CD14-positive monocyte (primary cell): ENCODE results near the gene CST11. TPM values are rescaled to one million over a fixed set of nuclear protein-coding genes. Genes with fewer than 3 reads are reported as not detected.

Experiments
- DNase-seq, 3 donors: peaks; one replicate each; pipeline ENCODE4 v3.0.0-alpha.2; 2011 to 2022
- H2AFZ ChIP-seq: 2 replicates; pipeline ENCODE4 v1.6.0; 2012; ENCODE audit warnings: mild to moderate bottlenecking, low read depth, low read length, inconsistent platforms; ENCODE audit not compliant: insufficient read depth, poor library complexity, severe bottlenecking
- H3K27ac ChIP-seq, 2 donors: 1 replicate in 1 of 2; 2 replicates in 1 of 2; pipeline ENCODE4 v1.5.1; 2012 to 2013; ENCODE audit warnings: low read length in 2 of 2, control low read depth in 1 of 2, inconsistent platforms in 1 of 2, low read depth in 1 of 2, mild to moderate bottlenecking in 1 of 2
- H3K27me3 ChIP-seq, 2 donors: one replicate each; pipeline versions ENCODE4 v1.6.0 to v1.6.1; 2011 to 2013; ENCODE audit warnings: low read length in 2 of 2; ENCODE audit not compliant: control insufficient read depth in 2 of 2, insufficient read depth in 2 of 2
- H3K36me3 ChIP-seq, 2 donors: replicated peaks in 1 of 2; 1 replicate in 1 of 2; 2 replicates in 1 of 2; pipeline versions ENCODE4 v1.5.1 to v1.6.1; 2012 to 2013; ENCODE audit warnings: low read length in 2 of 2, control low read depth in 1 of 2, inconsistent platforms in 1 of 2, mild to moderate bottlenecking in 1 of 2; ENCODE audit not compliant: insufficient read depth in 2 of 2, control insufficient read depth in 1 of 2
- H3K4me1 ChIP-seq, 2 donors: 1 replicate in 1 of 2; 2 replicates in 1 of 2; pipeline versions ENCODE4 v1.5.1 to v1.6.1; 2012 to 2013; ENCODE audit warnings: low read length in 2 of 2, control low read depth in 1 of 2, inconsistent platforms in 1 of 2, mild to moderate bottlenecking in 1 of 2, moderate library complexity in 1 of 2; ENCODE audit not compliant: insufficient read depth in 2 of 2, control insufficient read depth in 1 of 2
- H3K4me2 ChIP-seq: replicated peaks from 2 replicates; pipeline ENCODE3; 2012; ENCODE audit warnings: low read length, moderate library complexity, mild to moderate bottlenecking; ENCODE audit not compliant: poor library complexity, severe bottlenecking; ENCODE audit errors: extremely low read depth
- H3K4me3 ChIP-seq, 3 experiments: fragments of 200-600 bp in 1 of 3; sonication (generic) in 1 of 3; replicated peaks in 1 of 3; 1 replicate in 2 of 3; 2 replicates in 1 of 3; pipeline ENCODE4 v1.5.1; 2011 to 2013; ENCODE audit warnings: low read length in 3 of 3, mild to moderate bottlenecking in 3 of 3, control low read depth in 2 of 3, low read depth in 2 of 3, inconsistent platforms in 1 of 3, moderate library complexity in 1 of 3
- H3K79me2 ChIP-seq: 2 replicates; pipeline ENCODE4 v1.6.0; 2012; ENCODE audit warnings: mild to moderate bottlenecking, control low read depth, inconsistent platforms, low read length, moderate library complexity; ENCODE audit not compliant: insufficient read depth
- H3K9ac ChIP-seq: 2 replicates; pipeline ENCODE4 v1.6.0; 2017; ENCODE audit warnings: low read length, mild to moderate bottlenecking; ENCODE audit not compliant: insufficient read depth, poor library complexity, severe bottlenecking
- H3K9me3 ChIP-seq, 2 donors: replicated peaks in 1 of 2; 1 replicate in 1 of 2; 2 replicates in 1 of 2; pipeline versions ENCODE4 v1.5.1 to v1.6.1; 2012 to 2013; ENCODE audit warnings: low read length in 2 of 2, control low read depth in 1 of 2; ENCODE audit not compliant: control insufficient read depth in 1 of 2, insufficient read depth in 1 of 2
- H4K20me1 ChIP-seq: 2 replicates; pipeline ENCODE4 v1.6.0; 2012; ENCODE audit warnings: mild to moderate bottlenecking, low read length, control low read depth, moderate library complexity; ENCODE audit not compliant: insufficient read depth
- H3K27ac Mint-ChIP-seq, 7 donors: one replicate each; pipeline ENCODE4 v1.8.0; 2020; ENCODE audit warnings: mild to moderate bottlenecking in 7 of 7, mixed read lengths in 7 of 7, moderate library complexity in 6 of 7, inconsistent platforms in 2 of 7
- H3K27me3 Mint-ChIP-seq, 3 donors: one replicate each; pipeline ENCODE4 v1.8.0; 2021 to 2022; ENCODE audit warnings: low read depth in 3 of 3, mild to moderate bottlenecking in 3 of 3, mixed read lengths in 3 of 3, moderate library complexity in 3 of 3, inconsistent platforms in 1 of 3
- H3K36me3 Mint-ChIP-seq, 2 donors: one replicate each; pipeline ENCODE4 v1.8.0; 2020; ENCODE audit warnings: mixed read lengths in 2 of 2, inconsistent platforms in 1 of 2, mild to moderate bottlenecking in 1 of 2
- H3K4me1 Mint-ChIP-seq: one replicate; pipeline ENCODE4 v1.8.0; 2020; ENCODE audit warnings: mild to moderate bottlenecking, mixed read lengths
- H3K4me3 Mint-ChIP-seq, 2 donors: one replicate each; pipeline ENCODE4 v1.8.0; 2020; ENCODE audit warnings: mild to moderate bottlenecking in 2 of 2, mixed read lengths in 2 of 2, moderate library complexity in 1 of 2
- H3K9me3 Mint-ChIP-seq, 7 donors: one replicate each; pipeline ENCODE4 v1.8.0; 2020 to 2022; ENCODE audit warnings: mixed read lengths in 7 of 7, mild to moderate bottlenecking in 6 of 7, moderate library complexity in 6 of 7, inconsistent platforms in 2 of 7
- CTCF ChIP-seq: fragments of 200-600 bp; IDR thresholded peaks from one replicate; pipeline ENCODE4 v1.8.0; 2022; ENCODE audit warnings: antibody characterized with exemption, mild to moderate bottlenecking
- WGBS: methylation state at CpG from one replicate; pipeline ENCODE4 v1.1.5; 2013; ENCODE audit warnings: missing lambda C conversion rate; ENCODE audit not compliant: insufficient coverage; 5-methylcytosine and 5-hydroxymethylcytosine counted together
- intact Hi-C, 2 donors: fragments of 100-400 bp; cut with micrococcal nuclease; formaldehyde crosslinking; loops; one replicate each; pipeline versions ENCODE4 v1.15.0 to v1.15.1; 2023
- polyA plus RNA-seq, 3 donors: library from polyadenylated mRNA; depleted of rRNA in 1 of 3; unstranded in 2 of 3; stranded (reverse) in 1 of 3; fragments of 300-500 nt in 2 of 3; fragments of >200 nt in 1 of 3; fragmentation: Illumina TruSeq in 2 of 3; gene quantifications; 1 replicate in 2 of 3; 2 replicates in 1 of 3; pipeline ENCODE4 v1.2.3, GENCODE V29; 2012 to 2021
- small RNA-seq: library from RNA; depleted of rRNA; stranded (forward); fragments of <200 nt; gene quantifications from one replicate; pipeline ENCODE3, GENCODE V24; 2012; ENCODE audit warnings: low read depth; ENCODE audit not compliant: insufficient read length

The CST11 gene
- polyA plus RNA-seq, 3 donors: not detected

DNA sequence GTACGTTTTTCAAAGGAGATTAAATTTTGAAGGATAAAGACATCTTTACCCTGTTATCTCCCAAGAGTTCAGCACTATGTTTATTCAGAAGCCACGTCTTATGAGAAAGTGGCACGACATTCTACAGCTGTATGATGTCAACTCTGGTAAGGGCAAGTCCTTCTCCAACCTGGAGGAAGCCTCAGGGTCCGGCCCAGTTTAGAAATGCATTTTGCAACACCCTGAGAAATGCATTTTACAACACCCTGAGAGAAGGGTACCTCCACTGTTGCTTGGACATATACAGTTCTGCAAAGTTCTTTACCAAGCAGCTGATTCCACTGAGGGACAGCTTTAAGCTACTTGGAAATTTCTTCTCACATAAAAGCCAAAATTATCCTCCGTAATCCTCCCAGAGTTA lies 48.9 kb downstream of the CST11 start:
- DNase-seq: no peak
- WGBS: 17% methylated on average over 1 of the region's 5 CpGs
- Mint-ChIP-seq H3K4me3 (no peak overlapping the region), H3K36me3 (peaks cover 32 to 43% of the 10 kb centered on the region in 2 donors), H3K27ac (no peak overlapping the region), H3K9me3 (no peaks in the 10 kb centered on the region), H3K27me3 (peaks cover 0 to 3% (median 1%) of the 10 kb centered on the region in 3 donors), H3K4me1 (peaks cover 10% of the 10 kb centered on the region)
- H3K9me3 ChIP-seq: no peaks in the 10 kb centered on the region
- H3K4me1 ChIP-seq: no peaks in the 10 kb centered on the region
- H3K79me2 ChIP-seq: peaks cover 49% of the 10 kb centered on the region
- H3K9ac ChIP-seq: no peak overlapping the region
- peaks cover 10 to 33% of the 10 kb centered on the region in 2 donors for H3K36me3 ChIP-seq
- no peak overlapping the region for H2AFZ ChIP-seq
- no peak overlapping the region for H3K4me2 ChIP-seq
- H4K20me1 ChIP-seq: peaks cover 51% of the 10 kb centered on the region
- no peak overlapping the region for H3K27ac ChIP-seq
- no peak overlapping the region for H3K4me3 ChIP-seq
- TF ChIP-seq CTCF: no peak
- no peaks in the 10 kb centered on the region for H3K27me3 ChIP-seq
- intact Hi-C loops: loop anchor here in 1 of 2 donors (10.0 kb wide), 1 partner anchor 59 kb away; no protein-coding TSS in a partner anchor

DNA sequence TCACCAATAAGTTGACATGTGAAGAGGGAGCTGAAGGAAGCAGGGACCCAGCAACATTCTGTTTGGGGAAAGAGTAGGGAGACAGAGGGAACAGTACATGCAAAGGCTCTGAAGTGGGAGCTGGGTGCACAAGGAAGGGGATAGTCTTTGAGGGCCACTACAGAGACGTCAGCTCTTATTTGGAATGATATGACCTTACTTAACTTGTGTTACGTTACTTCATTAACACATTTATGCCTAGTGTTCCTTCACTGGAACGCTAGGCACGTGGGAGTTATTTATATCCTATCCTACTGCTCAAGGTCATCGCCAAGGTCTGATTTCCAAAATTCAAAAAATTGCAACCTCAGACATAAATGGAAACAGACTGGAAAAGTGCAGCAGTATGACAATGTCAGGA lies 51.6 kb downstream of the CST11 start:
- Histone ChIP-seq H4K20me1 (peaks cover 29% of the 10 kb centered on the region), H3K79me2 (peaks cover 23% of the 10 kb centered on the region), H2AFZ (no peak overlapping the region), H3K27me3 (no peaks in the 10 kb centered on the region), H3K4me2 (no peak overlapping the region), H3K4me1 (peaks cover 8 to 10% of the 10 kb centered on the region in 2 donors), H3K9ac (no peak overlapping the region), H3K36me3 (peaks cover 10 to 45% of the 10 kb centered on the region in 2 donors), H3K4me3 (no peak overlapping the region), H3K9me3 (no peaks in the 10 kb centered on the region), H3K27ac (no peak overlapping the region)
- no peak overlapping the region for H3K4me3 Mint-ChIP-seq
- WGBS: 100% methylated on average over 4 of the region's 5 CpGs
- TF ChIP-seq CTCF: no peak
- peaks cover 41 to 50% of the 10 kb centered on the region in 2 donors for H3K36me3 Mint-ChIP-seq
- peaks cover 0 to 3% (median 0%) of the 10 kb centered on the region in 3 donors for H3K27me3 Mint-ChIP-seq
- intact Hi-C loops: loop anchor here in 1 of 2 donors (10.0 kb wide), 1 partner anchor 56 kb away; no protein-coding TSS in a partner anchor
- H3K9me3 Mint-ChIP-seq: no peaks in the 10 kb centered on the region
- no peak for DNase-seq
- H3K4me1 Mint-ChIP-seq: peaks cover 17% of the 10 kb centered on the region
- no peak overlapping the region for H3K27ac Mint-ChIP-seq

Small RNA genes lying within 50 kb of the gene (small RNA-seq; reads per million reads assigned to genes)
- gene RF00019: not detected

Other genes starting within 250 kb of the CST11 start
- gene NXT1, start 102.1 kb downstream of the CST11 start, polyA plus RNA-seq: 100 to 1,000 TPM in 1 of 3 donors, 10 to 100 TPM in 2; 37.8 to 140 (median 39.4) TPM
- 100 to 1,000 TPM in 1 of 3 donors, 1 to 10 TPM in 2; 5.5 to 215 (median 7.0) TPM for gene GZF1, start 90.7 kb downstream of the CST11 start, polyA plus RNA-seq
- 1 to 10 TPM; 2.4 to 6.3 (median 2.6) TPM for gene NAPB, start 31.4 kb downstream of the CST11 start, polyA plus RNA-seq
- gene CSTL1, start 13.2 kb downstream of the CST11 start, polyA plus RNA-seq: not detected
- gene CST8, start 38.2 kb upstream of the CST11 start, polyA plus RNA-seq: not detected
- not detected for gene CST9L, start 115.6 kb upstream of the CST11 start, polyA plus RNA-seq
- under 1 TPM in 1 of 3 donors, not detected in 2; 0.13 TPM for gene CST9, start 153.0 kb upstream of the CST11 start, polyA plus RNA-seq
- 1,000 to 10,000 TPM; 1,459 to 3,222 (median 2,657) TPM for gene CST3, start 185.1 kb upstream of the CST11 start, polyA plus RNA-seq
- not detected for gene CST4, start 236.2 kb upstream of the CST11 start, polyA plus RNA-seq